ENCODE data around the gene SRPK2. TPM values are rescaled to one million over a fixed set of nuclear protein-coding genes. Genes with fewer than 3 reads are reported as not detected.
"Not testable (repeated sequence)": the region's sequence is repeated elsewhere in the genome, so short reads cannot be mapped to it uniquely, and the experiment has no call there.

SRPK2 gene
- total and polyA plus RNA-seq, 4 donors, result 7.8 to 19.7 (median 16.7) TPM

- TF ChIP-seq, protein P1, sequence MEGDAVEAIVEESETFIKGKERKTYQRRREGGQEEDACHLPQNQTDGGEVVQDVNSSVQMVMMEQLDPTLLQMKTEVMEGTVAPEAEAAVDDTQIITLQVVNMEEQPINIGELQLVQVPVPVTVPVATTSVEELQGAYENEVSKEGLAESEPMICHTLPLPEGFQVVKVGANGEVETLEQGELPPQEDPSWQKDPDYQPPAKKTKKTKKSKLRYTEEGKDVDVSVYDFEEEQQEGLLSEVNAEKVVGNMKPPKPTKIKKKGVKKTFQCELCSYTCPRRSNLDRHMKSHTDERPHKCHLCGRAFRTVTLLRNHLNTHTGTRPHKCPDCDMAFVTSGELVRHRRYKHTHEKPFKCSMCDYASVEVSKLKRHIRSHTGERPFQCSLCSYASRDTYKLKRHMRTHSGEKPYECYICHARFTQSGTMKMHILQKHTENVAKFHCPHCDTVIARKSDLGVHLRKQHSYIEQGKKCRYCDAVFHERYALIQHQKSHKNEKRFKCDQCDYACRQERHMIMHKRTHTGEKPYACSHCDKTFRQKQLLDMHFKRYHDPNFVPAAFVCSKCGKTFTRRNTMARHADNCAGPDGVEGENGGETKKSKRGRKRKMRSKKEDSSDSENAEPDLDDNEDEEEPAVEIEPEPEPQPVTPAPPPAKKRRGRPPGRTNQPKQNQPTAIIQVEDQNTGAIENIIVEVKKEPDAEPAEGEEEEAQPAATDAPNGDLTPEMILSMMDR (IDR thresholded peaks at IDR 0.05; ENCODE audit: low read depth, low read length, missing input control), result no peak
- TF ChIP-seq NR2F2 (IDR thresholded peaks at IDR 0.05) (no peak), FOXA2 (IDR thresholded peaks at IDR 0.05) (no peak)
- TF ChIP-seq, protein P2, sequence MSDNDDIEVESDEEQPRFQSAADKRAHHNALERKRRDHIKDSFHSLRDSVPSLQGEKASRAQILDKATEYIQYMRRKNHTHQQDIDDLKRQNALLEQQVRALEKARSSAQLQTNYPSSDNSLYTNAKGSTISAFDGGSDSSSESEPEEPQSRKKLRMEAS (IDR thresholded peaks at IDR 0.05), result no peak
Observed at GRCh38 chr7:105296491-105296890, 92.2 kb downstream of the SRPK2 start (continued).

- no peak for DNase-seq (ENCODE audit: low spot score)
- Histone ChIP-seq H3K9me3 (ENCODE audit: control insufficient read depth in 4 of 4, low read length in 3 of 4) (no peaks in the 10 kb centered on the region), H3K27me3 (ENCODE audit: control insufficient read depth in 4 of 4, insufficient read depth in 4 of 4, low read length in 3 of 4) (no peaks in the 10 kb centered on the region), H3K36me3 (ENCODE audit: control insufficient read depth in 4 of 4, insufficient read depth in 3 of 4, low read depth in 1 of 4, low read length in 3 of 4) (no peaks in the 10 kb centered on the region), H3K4me1 (ENCODE audit: control insufficient read depth in 4 of 4, insufficient read depth in 4 of 4, low read length in 3 of 4) (no peaks in the 10 kb centered on the region), H3K4me3 (ENCODE audit: low read depth in 1 of 3, low read length in 3 of 3) (no peak overlapping the region), H3K9ac (ENCODE audit: low read depth in 1 of 2, low read length in 2 of 2) (no peak overlapping the region), H3K27ac (ENCODE audit: low read depth in 1 of 2, low read length in 2 of 2) (no peak overlapping the region)
- TF ChIP-seq EGR1 (IDR thresholded peaks at IDR 0.05; ENCODE audit: low read depth in 2 of 2), result no peak
- TF ChIP-seq REST (IDR thresholded peaks at IDR 0.05), result no peak
- no peak for TF ChIP-seq RXRA (IDR thresholded peaks at IDR 0.05)
- TF ChIP-seq TAF1 (conservative IDR thresholded peaks at IDR 0.05), result no peak
- TF ChIP-seq HNF4G (IDR thresholded peaks at IDR 0.05), result no peak
- no peak for TF ChIP-seq SP1 (IDR thresholded peaks at IDR 0.05)
- no peak for TF ChIP-seq HNF4A (conservative IDR thresholded peaks at IDR 0.05)
- no peak for TF ChIP-seq RAD21 (IDR thresholded peaks at IDR 0.05)
- TF ChIP-seq FOXA1 (IDR thresholded peaks at IDR 0.05), result no peak
- no peak for TF ChIP-seq JUND (IDR thresholded peaks at IDR 0.05)
- TF ChIP-seq, protein P2 (IDR thresholded peaks at IDR 0.05), result no peak
- no peak for TF ChIP-seq NR2F2 (IDR thresholded peaks at IDR 0.05)
- TF ChIP-seq ZBTB33 (IDR thresholded peaks at IDR 0.05), result no peak
- TF ChIP-seq GABPA (IDR thresholded peaks at IDR 0.05 in 1 of 2, conservative IDR thresholded peaks at IDR 0.05 in 1 of 2), result no peak
- no peak for TF ChIP-seq YY1 (IDR thresholded peaks at IDR 0.05)
- TF ChIP-seq FOXA2 (IDR thresholded peaks at IDR 0.05), result no peak
- TF ChIP-seq, protein P3, sequence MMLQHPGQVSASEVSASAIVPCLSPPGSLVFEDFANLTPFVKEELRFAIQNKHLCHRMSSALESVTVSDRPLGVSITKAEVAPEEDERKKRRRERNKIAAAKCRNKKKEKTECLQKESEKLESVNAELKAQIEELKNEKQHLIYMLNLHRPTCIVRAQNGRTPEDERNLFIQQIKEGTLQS (IDR thresholded peaks at IDR 0.05), result no peak
- TF ChIP-seq, protein P1 (IDR thresholded peaks at IDR 0.05; ENCODE audit: low read depth, low read length, missing input control), result no peak
- WGBS, result 96% methylated on average over 1 of the region's 1 CpG
Observed at GRCh38 chr7:105295596-105296352, 92.9 kb downstream of the SRPK2 start.

GRCh38 chr7:105294482-105294881 is 94.2 kb downstream of the SRPK2 start:
- not testable (repeated sequence) for DNase-seq (ENCODE audit: low spot score); H3K4me3 ChIP-seq (ENCODE audit: low read depth in 1 of 3, low read length in 3 of 3); H3K9ac ChIP-seq (ENCODE audit: low read depth in 1 of 2, low read length in 2 of 2); H3K27ac ChIP-seq (ENCODE audit: low read depth in 1 of 2, low read length in 2 of 2); H3K9me3 ChIP-seq (ENCODE audit: control insufficient read depth in 4 of 4, low read length in 3 of 4); H3K27me3 ChIP-seq (ENCODE audit: control insufficient read depth in 4 of 4, insufficient read depth in 4 of 4, low read length in 3 of 4); H3K4me1 ChIP-seq (ENCODE audit: control insufficient read depth in 4 of 4, insufficient read depth in 4 of 4, low read length in 3 of 4); H3K36me3 ChIP-seq (ENCODE audit: control insufficient read depth in 4 of 4, insufficient read depth in 3 of 4, low read depth in 1 of 4, low read length in 3 of 4)
- over 99% methylated on average over 6 of the region's 6 CpGs for WGBS
